PC-3 (cell line): ENCODE results near the gene TNNT2.

Experiments used
- EZH2 ChIP-seq: fragments of 300-600 bp; sonication (generic); IDR thresholded peaks from one replicate; pipeline ENCODE4 v1.6.1; 2017; ENCODE audit warnings: antibody characterized with exemption, mild to moderate bottlenecking, low read length; ENCODE audit not compliant: unreplicated experiment
- EZH2phosphoT487 ChIP-seq: fragments of 300-600 bp; sonication (generic); IDR thresholded peaks from 2 replicates; pipeline ENCODE4 v1.6.1; 2018; ENCODE audit warnings: mild to moderate bottlenecking, antibody characterized with exemption, low read length, borderline replicate concordance

GRCh38 chr1:201405484-201405831 lies 28.0 kb upstream of the TNNT2 start:
- TF ChIP-seq EZH2phosphoT487 (no peak), EZH2 (no peak)
